WTC11 (cell line): ENCODE measurements around the gene ACVR1B. TPM values are rescaled to one million over a fixed set of nuclear protein-coding genes. Genes with fewer than 3 reads are reported as not detected.

Source experiments
- ATAC-seq: fragments of 200-7000 bp; cut with Tn5 transposase; 2 replicates; pipeline ENCODE4 v1.10.0; 2021; ENCODE audit warnings: mild to moderate bottlenecking, moderate library complexity
- CTCF ChIA-PET: fragments of 300-600 bp; sonication (Branson Sonifier 250); formaldehyde crosslinking; loops from one replicate; lab custom pipeline; 2021; ENCODE audit warnings: antibody characterized with exemption; lab: Charles Lee
- POLR2A ChIA-PET: fragments of 350-600 bp; sonication (Branson Sonifier 250); formaldehyde crosslinking; loops from one replicate; lab custom pipeline; 2021; ENCODE audit warnings: antibody characterized with exemption; lab: Charles Lee
- DNase-seq: peaks from one replicate; pipeline ENCODE4 v3.0.0; 2021; ENCODE audit warnings: low spot score
- H3K27ac Mint-ChIP-seq: 2 replicates; pipeline ENCODE4 v1.8.0; 2021; ENCODE audit warnings: mixed read lengths
- H3K27me3 Mint-ChIP-seq: 2 replicates; pipeline ENCODE4 v1.8.0; 2021; ENCODE audit warnings: low read depth, mild to moderate bottlenecking, moderate library complexity, mixed read lengths
- H3K36me3 Mint-ChIP-seq: 2 replicates; pipeline ENCODE4 v1.8.0; 2021; ENCODE audit warnings: mixed read lengths
- H3K4me1 Mint-ChIP-seq: 2 replicates; pipeline ENCODE4 v1.8.0; 2022; ENCODE audit warnings: mixed read lengths
- H3K4me3 Mint-ChIP-seq: 2 replicates; pipeline ENCODE4 v1.8.0; 2021; ENCODE audit warnings: mild to moderate bottlenecking, moderate library complexity, mixed read lengths
- H3K9me3 Mint-ChIP-seq: 2 replicates; pipeline ENCODE4 v1.8.0; 2021; ENCODE audit warnings: mixed read lengths
- CBFB ChIP-seq: sonication (generic); formaldehyde crosslinking; IDR thresholded peaks from 2 replicates; pipeline ENCODE4 v1.8.1; 2022; ENCODE audit warnings: mild to moderate bottlenecking, low read depth, missing genetic modification reagents
- CREB1 ChIP-seq: sonication (generic); formaldehyde crosslinking; IDR thresholded peaks from 2 replicates; pipeline ENCODE4 v1.8.0; 2023; ENCODE audit warnings: mild to moderate bottlenecking, missing genetic modification reagents
- E2F4 ChIP-seq: sonication (generic); formaldehyde crosslinking; IDR thresholded peaks from 2 replicates; pipeline ENCODE4 v1.8.1; 2022; ENCODE audit warnings: low read depth, mild to moderate bottlenecking, moderate library complexity, missing genetic modification reagents, borderline replicate concordance
- FOXJ3 ChIP-seq: sonication (generic); formaldehyde crosslinking; IDR thresholded peaks from 2 replicates; pipeline ENCODE4 v1.9.0; 2021; ENCODE audit warnings: missing genetic modification reagents, mild to moderate bottlenecking, borderline replicate concordance
- FOXP1 ChIP-seq: sonication (generic); formaldehyde crosslinking; IDR thresholded peaks from 2 replicates; pipeline ENCODE4 v1.8.0; 2022; ENCODE audit warnings: missing genetic modification reagents, mild to moderate bottlenecking, moderate library complexity, borderline replicate concordance
- GABPB1 ChIP-seq: sonication (generic); formaldehyde crosslinking; IDR thresholded peaks from 2 replicates; pipeline ENCODE4 v1.8.1; 2023; ENCODE audit warnings: mild to moderate bottlenecking, missing genetic modification reagents
- JAZF1 ChIP-seq: fragments of 250-450 bp; sonication (Bioruptor Pico); IDR thresholded peaks from 2 replicates; pipeline ENCODE4 v1.9.0; 2021; ENCODE audit warnings: moderate library complexity, mild to moderate bottlenecking, inconsistent platforms
- MAX ChIP-seq: sonication (generic); formaldehyde crosslinking; IDR thresholded peaks from 2 replicates; pipeline ENCODE4 v1.8.0; 2022; ENCODE audit warnings: mild to moderate bottlenecking, missing genetic modification reagents
- NR1H2 ChIP-seq: sonication (generic); formaldehyde crosslinking; IDR thresholded peaks from 2 replicates; pipeline ENCODE4 v1.9.0; 2021; ENCODE audit warnings: mild to moderate bottlenecking, moderate library complexity, missing genetic modification reagents
- OVOL2 ChIP-seq: fragments of 250-450 bp; sonication (Bioruptor Pico); IDR thresholded peaks from 2 replicates; pipeline ENCODE4 v1.9.0; 2021; ENCODE audit warnings: mild to moderate bottlenecking, borderline replicate concordance
- RELA ChIP-seq: sonication (generic); formaldehyde crosslinking; IDR thresholded peaks from 2 replicates; pipeline ENCODE4 v1.8.1; 2022; ENCODE audit warnings: missing genetic modification reagents, mild to moderate bottlenecking, borderline replicate concordance
- SMAD4 ChIP-seq: sonication (generic); formaldehyde crosslinking; IDR thresholded peaks from 2 replicates; pipeline ENCODE4 v1.8.0; 2022; ENCODE audit warnings: mild to moderate bottlenecking, missing genetic modification reagents
- SOX15 ChIP-seq: fragments of 250-450 bp; sonication (Bioruptor Pico); IDR thresholded peaks from 2 replicates; pipeline ENCODE4 v1.9.0; 2021; ENCODE audit warnings: mild to moderate bottlenecking
- SP1 ChIP-seq: sonication (generic); formaldehyde crosslinking; conservative IDR thresholded peaks from 2 replicates; pipeline ENCODE4 v1.8.1; 2022; ENCODE audit warnings: missing genetic modification reagents
- TCF7 ChIP-seq: sonication (generic); formaldehyde crosslinking; IDR thresholded peaks from 2 replicates; pipeline ENCODE4 v1.8.0; 2022; ENCODE audit warnings: mild to moderate bottlenecking, low read depth, missing genetic modification reagents, moderate library complexity
- TEAD1 ChIP-seq: sonication (generic); formaldehyde crosslinking; IDR thresholded peaks from 2 replicates; pipeline ENCODE4 v1.8.0; 2022; ENCODE audit warnings: mild to moderate bottlenecking, missing genetic modification reagents
- ZNF219 ChIP-seq: sonication (generic); formaldehyde crosslinking; IDR thresholded peaks from 2 replicates; pipeline ENCODE4 v1.8.0; 2023; ENCODE audit warnings: missing genetic modification reagents, mild to moderate bottlenecking, borderline replicate concordance
- ZNF232 ChIP-seq: sonication (generic); formaldehyde crosslinking; IDR thresholded peaks from 2 replicates; pipeline ENCODE4 v1.8.0; 2022; ENCODE audit warnings: mild to moderate bottlenecking, missing genetic modification reagents
- ZNF396 ChIP-seq: fragments of 250-450 bp; sonication (Bioruptor Pico); IDR thresholded peaks from 2 replicates; pipeline ENCODE4 v1.8.0; 2021; ENCODE audit warnings: mild to moderate bottlenecking, moderate library complexity, borderline replicate concordance
- total RNA-seq: library from RNA; stranded (reverse); gene quantifications from 3 replicates; pipeline ENCODE4 v1.2.3, GENCODE V29; 2021
- TF ChIP-seq, protein P1 (sequence below): fragments of 250-450 bp; sonication (Bioruptor Pico); IDR thresholded peaks from 2 replicates; pipeline ENCODE4 v1.9.0; 2021; ENCODE audit warnings: mild to moderate bottlenecking, borderline replicate concordance
- TF ChIP-seq, protein P2 (sequence below): sonication (generic); formaldehyde crosslinking; IDR thresholded peaks from 2 replicates; pipeline ENCODE4 v1.8.0; 2022; ENCODE audit warnings: mild to moderate bottlenecking, missing genetic modification reagents
- TF ChIP-seq, protein P3 (sequence below): sonication (generic); formaldehyde crosslinking; IDR thresholded peaks from 2 replicates; pipeline ENCODE4 v1.8.1; 2022; ENCODE audit warnings: mild to moderate bottlenecking, missing genetic modification reagents, moderate library complexity, borderline replicate concordance
- TF ChIP-seq, protein P4 (sequence below): sonication (generic); formaldehyde crosslinking; IDR thresholded peaks from 2 replicates; pipeline ENCODE4 v1.8.1; 2023; ENCODE audit warnings: mild to moderate bottlenecking, missing genetic modification reagents
- TF ChIP-seq, protein P5 (sequence below): sonication (generic); formaldehyde crosslinking; IDR thresholded peaks from 2 replicates; pipeline ENCODE4 v1.8.0; 2022; ENCODE audit warnings: mild to moderate bottlenecking, missing genetic modification reagents

ACVR1B gene
- total RNA-seq, 1 experiment from 2014 or later, result 24.1 TPM

- TF ChIP-seq, protein P1, sequence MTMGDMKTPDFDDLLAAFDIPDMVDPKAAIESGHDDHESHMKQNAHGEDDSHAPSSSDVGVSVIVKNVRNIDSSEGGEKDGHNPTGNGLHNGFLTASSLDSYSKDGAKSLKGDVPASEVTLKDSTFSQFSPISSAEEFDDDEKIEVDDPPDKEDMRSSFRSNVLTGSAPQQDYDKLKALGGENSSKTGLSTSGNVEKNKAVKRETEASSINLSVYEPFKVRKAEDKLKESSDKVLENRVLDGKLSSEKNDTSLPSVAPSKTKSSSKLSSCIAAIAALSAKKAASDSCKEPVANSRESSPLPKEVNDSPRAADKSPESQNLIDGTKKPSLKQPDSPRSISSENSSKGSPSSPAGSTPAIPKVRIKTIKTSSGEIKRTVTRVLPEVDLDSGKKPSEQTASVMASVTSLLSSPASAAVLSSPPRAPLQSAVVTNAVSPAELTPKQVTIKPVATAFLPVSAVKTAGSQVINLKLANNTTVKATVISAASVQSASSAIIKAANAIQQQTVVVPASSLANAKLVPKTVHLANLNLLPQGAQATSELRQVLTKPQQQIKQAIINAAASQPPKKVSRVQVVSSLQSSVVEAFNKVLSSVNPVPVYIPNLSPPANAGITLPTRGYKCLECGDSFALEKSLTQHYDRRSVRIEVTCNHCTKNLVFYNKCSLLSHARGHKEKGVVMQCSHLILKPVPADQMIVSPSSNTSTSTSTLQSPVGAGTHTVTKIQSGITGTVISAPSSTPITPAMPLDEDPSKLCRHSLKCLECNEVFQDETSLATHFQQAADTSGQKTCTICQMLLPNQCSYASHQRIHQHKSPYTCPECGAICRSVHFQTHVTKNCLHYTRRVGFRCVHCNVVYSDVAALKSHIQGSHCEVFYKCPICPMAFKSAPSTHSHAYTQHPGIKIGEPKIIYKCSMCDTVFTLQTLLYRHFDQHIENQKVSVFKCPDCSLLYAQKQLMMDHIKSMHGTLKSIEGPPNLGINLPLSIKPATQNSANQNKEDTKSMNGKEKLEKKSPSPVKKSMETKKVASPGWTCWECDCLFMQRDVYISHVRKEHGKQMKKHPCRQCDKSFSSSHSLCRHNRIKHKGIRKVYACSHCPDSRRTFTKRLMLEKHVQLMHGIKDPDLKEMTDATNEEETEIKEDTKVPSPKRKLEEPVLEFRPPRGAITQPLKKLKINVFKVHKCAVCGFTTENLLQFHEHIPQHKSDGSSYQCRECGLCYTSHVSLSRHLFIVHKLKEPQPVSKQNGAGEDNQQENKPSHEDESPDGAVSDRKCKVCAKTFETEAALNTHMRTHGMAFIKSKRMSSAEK (CRISPR knock-in tag), result no peak
- TF ChIP-seq RELA (CRISPR knock-in tag), result no peak
- no peak for TF ChIP-seq FOXJ3 (CRISPR knock-in tag)
- TF ChIP-seq FOXP1, result no peak
- TF ChIP-seq, protein P2, sequence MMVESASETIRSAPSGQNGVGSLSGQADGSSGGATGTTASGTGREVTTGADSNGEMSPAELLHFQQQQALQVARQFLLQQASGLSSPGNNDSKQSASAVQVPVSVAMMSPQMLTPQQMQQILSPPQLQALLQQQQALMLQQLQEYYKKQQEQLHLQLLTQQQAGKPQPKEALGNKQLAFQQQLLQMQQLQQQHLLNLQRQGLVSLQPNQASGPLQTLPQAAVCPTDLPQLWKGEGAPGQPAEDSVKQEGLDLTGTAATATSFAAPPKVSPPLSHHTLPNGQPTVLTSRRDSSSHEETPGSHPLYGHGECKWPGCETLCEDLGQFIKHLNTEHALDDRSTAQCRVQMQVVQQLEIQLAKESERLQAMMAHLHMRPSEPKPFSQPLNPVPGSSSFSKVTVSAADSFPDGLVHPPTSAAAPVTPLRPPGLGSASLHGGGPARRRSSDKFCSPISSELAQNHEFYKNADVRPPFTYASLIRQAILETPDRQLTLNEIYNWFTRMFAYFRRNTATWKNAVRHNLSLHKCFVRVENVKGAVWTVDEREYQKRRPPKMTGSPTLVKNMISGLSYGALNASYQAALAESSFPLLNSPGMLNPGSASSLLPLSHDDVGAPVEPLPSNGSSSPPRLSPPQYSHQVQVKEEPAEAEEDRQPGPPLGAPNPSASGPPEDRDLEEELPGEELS, result no peak
- TF ChIP-seq CREB1, result no peak
- no peak for TF ChIP-seq SMAD4 (CRISPR knock-in tag)
- TF ChIP-seq, all 79 proteins: peak for 0
Measured at GRCh38 chr12:51960488-51960887, 9.0 kb downstream of the ACVR1B start (continued).

DNA sequence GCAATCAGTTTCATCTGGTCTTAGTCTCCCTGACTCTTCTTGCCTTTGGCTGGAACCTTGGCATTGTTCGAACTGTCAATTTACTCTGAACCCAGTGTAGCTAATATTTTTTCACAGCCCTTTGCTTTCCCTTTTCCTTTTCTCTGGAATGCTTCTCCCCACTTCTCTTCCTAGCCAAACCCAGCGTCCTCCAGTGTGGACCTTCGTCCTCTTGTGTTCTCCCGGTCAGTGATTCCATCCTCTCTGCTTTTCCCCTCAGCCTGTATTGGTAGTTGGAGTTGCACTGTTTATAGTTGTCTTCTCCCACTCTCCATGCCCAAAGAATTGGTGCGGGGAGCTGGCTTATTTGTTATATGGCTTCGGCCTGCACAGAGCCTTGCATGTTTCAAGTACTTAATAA lies 9.4 kb downstream of the ACVR1B start:
- DNase-seq (no peak), ATAC-seq (no peak)
- Mint-ChIP-seq H3K9me3 (peaks cover 6% of the 10 kb centered on the region), H3K27ac (no peak overlapping the region), H3K36me3 (peaks cover 6% of the 10 kb centered on the region), H3K27me3 (no peaks in the 10 kb centered on the region), H3K4me3 (no peak overlapping the region), H3K4me1 (peaks cover 12% of the 10 kb centered on the region)
- ChIA-PET POLR2A (no interaction called here), CTCF (interaction anchor here (1.6 to 2.9 kb wide), 3 partner anchors 10 to 65 kb away, joined by 4 to 19 read pairs (median 5); no protein-coding TSS in a partner anchor)
- TF ChIP-seq SOX15 (CRISPR knock-in tag) (no peak), ZNF219 (CRISPR knock-in tag) (no peak), OVOL2 (no peak), ZNF396 (CRISPR knock-in tag) (no peak), TEAD1 (CRISPR knock-in tag) (no peak), GABPB1 (CRISPR knock-in tag) (no peak), TCF7 (no peak), ZNF232 (CRISPR knock-in tag) (no peak), E2F4 (CRISPR knock-in tag) (no peak), CBFB (CRISPR knock-in tag) (no peak), JAZF1 (CRISPR knock-in tag) (no peak), MAX (CRISPR knock-in tag) (no peak), SP1 (CRISPR knock-in tag) (no peak), NR1H2 (no peak)
- TF ChIP-seq, protein P3, sequence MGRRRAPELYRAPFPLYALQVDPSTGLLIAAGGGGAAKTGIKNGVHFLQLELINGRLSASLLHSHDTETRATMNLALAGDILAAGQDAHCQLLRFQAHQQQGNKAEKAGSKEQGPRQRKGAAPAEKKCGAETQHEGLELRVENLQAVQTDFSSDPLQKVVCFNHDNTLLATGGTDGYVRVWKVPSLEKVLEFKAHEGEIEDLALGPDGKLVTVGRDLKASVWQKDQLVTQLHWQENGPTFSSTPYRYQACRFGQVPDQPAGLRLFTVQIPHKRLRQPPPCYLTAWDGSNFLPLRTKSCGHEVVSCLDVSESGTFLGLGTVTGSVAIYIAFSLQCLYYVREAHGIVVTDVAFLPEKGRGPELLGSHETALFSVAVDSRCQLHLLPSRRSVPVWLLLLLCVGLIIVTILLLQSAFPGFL (CRISPR knock-in tag), result no peak
- TF ChIP-seq, protein P4, sequence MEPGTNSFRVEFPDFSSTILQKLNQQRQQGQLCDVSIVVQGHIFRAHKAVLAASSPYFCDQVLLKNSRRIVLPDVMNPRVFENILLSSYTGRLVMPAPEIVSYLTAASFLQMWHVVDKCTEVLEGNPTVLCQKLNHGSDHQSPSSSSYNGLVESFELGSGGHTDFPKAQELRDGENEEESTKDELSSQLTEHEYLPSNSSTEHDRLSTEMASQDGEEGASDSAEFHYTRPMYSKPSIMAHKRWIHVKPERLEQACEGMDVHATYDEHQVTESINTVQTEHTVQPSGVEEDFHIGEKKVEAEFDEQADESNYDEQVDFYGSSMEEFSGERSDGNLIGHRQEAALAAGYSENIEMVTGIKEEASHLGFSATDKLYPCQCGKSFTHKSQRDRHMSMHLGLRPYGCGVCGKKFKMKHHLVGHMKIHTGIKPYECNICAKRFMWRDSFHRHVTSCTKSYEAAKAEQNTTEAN (CRISPR knock-in tag), result no peak
- TF ChIP-seq, protein P2, result no peak
- TF ChIP-seq, protein P5, sequence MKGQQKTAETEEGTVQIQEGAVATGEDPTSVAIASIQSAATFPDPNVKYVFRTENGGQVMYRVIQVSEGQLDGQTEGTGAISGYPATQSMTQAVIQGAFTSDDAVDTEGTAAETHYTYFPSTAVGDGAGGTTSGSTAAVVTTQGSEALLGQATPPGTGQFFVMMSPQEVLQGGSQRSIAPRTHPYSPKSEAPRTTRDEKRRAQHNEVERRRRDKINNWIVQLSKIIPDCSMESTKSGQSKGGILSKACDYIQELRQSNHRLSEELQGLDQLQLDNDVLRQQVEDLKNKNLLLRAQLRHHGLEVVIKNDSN (CRISPR knock-in tag), result no peak
